Measurements from ENCODE around the gene TCEA2. TPM values are rescaled to one million over a fixed set of nuclear protein-coding genes. Genes with fewer than 3 reads are reported as not detected.

The TCEA2 gene
- total RNA-seq, 1 experiment from 2014 or later = 38.5 TPM

DNA sequence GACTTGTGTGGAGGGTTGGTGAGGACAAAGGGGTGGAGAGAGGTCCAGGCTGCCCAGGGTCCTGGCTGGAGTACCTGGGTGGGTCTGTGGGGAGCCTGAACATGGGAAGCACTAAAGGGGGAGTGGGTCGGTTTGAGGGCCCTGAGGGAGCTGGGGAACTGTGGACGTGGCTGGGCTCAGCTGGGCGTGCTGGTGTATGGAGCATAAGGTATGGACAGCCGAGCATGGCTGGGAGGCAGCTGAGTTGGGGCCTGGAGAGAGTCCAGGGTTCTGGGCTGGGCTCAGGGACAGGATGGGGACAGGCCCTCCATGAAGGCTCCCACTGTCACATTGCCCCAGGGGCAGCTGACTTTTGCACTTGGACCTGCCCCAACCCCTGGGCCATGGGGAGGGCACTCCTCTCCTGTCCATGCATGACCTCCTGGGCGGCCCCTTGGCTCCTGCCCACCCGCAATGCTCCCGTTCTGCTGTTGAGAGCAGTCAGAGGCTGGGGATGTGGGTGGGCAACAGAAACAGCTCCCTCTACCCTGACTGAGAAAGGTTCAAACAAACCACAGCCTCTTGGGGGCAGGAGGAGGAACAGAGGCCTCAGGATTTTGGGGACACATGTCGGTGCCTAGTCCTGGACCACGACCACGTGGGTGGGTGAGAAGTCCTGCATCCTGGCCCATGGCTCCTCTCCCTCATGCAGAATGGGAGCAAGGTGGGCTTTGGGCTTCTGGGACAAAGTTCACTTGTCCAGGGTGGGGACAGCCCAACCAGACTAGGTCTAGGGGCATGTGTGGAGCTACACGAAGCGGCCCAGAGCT is 22.6 kb upstream of the TCEA2 start:
- BruUV-seq (replicated peaks) = no TSS peak

DNA sequence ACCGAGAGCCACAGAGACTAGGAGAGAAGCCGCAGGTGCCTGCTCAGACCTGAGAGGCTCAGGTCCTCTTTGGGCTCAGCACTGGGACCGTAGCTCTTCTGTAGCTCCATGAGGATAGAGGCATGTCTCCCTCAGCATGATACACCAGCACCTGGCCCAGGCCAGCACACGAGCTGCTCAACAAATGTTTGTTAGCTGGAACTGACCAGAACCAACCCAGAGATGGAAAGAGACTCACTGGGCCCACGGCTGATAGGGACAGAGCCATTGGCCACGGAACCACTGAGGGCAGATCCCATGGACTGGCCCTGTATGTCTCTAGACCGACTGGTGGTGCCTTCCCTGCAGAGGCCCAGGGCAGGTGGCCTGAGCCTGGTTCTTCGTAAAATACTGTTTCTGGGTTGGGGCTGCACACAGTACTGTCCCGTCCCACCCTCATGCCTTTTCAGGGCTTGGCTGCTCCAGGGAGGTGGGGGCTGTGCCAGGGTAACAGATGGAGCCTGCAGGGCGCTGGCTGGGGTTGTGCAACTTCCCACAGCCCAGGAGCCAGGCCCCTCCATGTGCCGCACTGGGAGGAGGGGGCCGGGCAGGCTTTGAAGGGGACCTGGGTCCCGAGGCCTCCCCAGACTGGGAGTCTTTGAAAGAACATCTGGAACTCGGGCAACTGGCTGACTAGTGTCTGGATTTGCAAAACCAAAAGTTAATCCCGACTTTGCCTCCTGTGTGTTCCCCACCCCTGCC is 21.8 kb upstream of the TCEA2 start:
- in situ Hi-C loops (cut with HindIII; ENCODE audit: low pct_unique_long_range_greater_than_20kb, low sequenced_read_pairs) (no loop called here), intact Hi-C loops (cut with micrococcal nuclease; ENCODE audit: unreplicated experiment) (no loop called here)
- no peaks in the 10 kb centered on the region for H3K27me3 ChIP-seq (ENCODE audit: control insufficient read depth, insufficient read depth, low read length)
- ATAC-seq = no peak
- H3K36me3 ChIP-seq (ENCODE audit: control insufficient read depth, insufficient read depth, low read length) = no peaks in the 10 kb centered on the region
- POLR2A ChIA-PET = no interaction called here
- TF ChIP-seq, protein P1, sequence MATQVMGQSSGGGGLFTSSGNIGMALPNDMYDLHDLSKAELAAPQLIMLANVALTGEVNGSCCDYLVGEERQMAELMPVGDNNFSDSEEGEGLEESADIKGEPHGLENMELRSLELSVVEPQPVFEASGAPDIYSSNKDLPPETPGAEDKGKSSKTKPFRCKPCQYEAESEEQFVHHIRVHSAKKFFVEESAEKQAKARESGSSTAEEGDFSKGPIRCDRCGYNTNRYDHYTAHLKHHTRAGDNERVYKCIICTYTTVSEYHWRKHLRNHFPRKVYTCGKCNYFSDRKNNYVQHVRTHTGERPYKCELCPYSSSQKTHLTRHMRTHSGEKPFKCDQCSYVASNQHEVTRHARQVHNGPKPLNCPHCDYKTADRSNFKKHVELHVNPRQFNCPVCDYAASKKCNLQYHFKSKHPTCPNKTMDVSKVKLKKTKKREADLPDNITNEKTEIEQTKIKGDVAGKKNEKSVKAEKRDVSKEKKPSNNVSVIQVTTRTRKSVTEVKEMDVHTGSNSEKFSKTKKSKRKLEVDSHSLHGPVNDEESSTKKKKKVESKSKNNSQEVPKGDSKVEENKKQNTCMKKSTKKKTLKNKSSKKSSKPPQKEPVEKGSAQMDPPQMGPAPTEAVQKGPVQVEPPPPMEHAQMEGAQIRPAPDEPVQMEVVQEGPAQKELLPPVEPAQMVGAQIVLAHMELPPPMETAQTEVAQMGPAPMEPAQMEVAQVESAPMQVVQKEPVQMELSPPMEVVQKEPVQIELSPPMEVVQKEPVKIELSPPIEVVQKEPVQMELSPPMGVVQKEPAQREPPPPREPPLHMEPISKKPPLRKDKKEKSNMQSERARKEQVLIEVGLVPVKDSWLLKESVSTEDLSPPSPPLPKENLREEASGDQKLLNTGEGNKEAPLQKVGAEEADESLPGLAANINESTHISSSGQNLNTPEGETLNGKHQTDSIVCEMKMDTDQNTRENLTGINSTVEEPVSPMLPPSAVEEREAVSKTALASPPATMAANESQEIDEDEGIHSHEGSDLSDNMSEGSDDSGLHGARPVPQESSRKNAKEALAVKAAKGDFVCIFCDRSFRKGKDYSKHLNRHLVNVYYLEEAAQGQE (IDR thresholded peaks at IDR 0.05; ENCODE audit: insufficient read depth in 1 of 2, low read depth in 2 of 2, low read length in 1 of 2) = no peak
- TF ChIP-seq SIN3A (IDR thresholded peaks at IDR 0.05; ENCODE audit: borderline replicate concordance, insufficient read depth, low read depth, low read length) = no peak
- no peak for TF ChIP-seq TCF7L2 (IDR thresholded peaks at IDR 0.05; ENCODE audit: low read depth, low read length)
- TF ChIP-seq, protein P2, sequence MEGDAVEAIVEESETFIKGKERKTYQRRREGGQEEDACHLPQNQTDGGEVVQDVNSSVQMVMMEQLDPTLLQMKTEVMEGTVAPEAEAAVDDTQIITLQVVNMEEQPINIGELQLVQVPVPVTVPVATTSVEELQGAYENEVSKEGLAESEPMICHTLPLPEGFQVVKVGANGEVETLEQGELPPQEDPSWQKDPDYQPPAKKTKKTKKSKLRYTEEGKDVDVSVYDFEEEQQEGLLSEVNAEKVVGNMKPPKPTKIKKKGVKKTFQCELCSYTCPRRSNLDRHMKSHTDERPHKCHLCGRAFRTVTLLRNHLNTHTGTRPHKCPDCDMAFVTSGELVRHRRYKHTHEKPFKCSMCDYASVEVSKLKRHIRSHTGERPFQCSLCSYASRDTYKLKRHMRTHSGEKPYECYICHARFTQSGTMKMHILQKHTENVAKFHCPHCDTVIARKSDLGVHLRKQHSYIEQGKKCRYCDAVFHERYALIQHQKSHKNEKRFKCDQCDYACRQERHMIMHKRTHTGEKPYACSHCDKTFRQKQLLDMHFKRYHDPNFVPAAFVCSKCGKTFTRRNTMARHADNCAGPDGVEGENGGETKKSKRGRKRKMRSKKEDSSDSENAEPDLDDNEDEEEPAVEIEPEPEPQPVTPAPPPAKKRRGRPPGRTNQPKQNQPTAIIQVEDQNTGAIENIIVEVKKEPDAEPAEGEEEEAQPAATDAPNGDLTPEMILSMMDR (IDR thresholded peaks at IDR 0.05) = no peak
- no peak for TF ChIP-seq POLR2AphosphoS5 (IDR thresholded peaks at IDR 0.05; ENCODE audit: low read depth, low read length)
- H3K4me1 ChIP-seq (ENCODE audit: control insufficient read depth, insufficient read depth, low read length) = peaks cover 40% of the 10 kb centered on the region
- no peak for DNase-seq (ENCODE audit: low read depth, low spot score)
- CTCF ChIA-PET = no interaction called here
- H3K9me3 ChIP-seq (ENCODE audit: control insufficient read depth, insufficient read depth, low read depth, low read length) = no peaks in the 10 kb centered on the region
- BruUV-seq (replicated peaks) = no TSS peak
- no peak overlapping the region for H3K27ac ChIP-seq (ENCODE audit: low read length)
- no peak overlapping the region for H3K4me3 ChIP-seq (ENCODE audit: low read depth in 2 of 2, low read length in 2 of 2)

More for the DNA sequence above, 22.6 kb upstream of the TCEA2 start:
- no peaks in the 10 kb centered on the region for H3K27me3 ChIP-seq (ENCODE audit: control insufficient read depth, insufficient read depth, low read length)
- intact Hi-C loops (cut with micrococcal nuclease; ENCODE audit: unreplicated experiment) = no loop called here
- in situ Hi-C loops (cut with HindIII; ENCODE audit: low pct_unique_long_range_greater_than_20kb, low sequenced_read_pairs) = no loop called here
- TF ChIP-seq, protein P2 (IDR thresholded peaks at IDR 0.05) = no peak
- TF ChIP-seq TCF7L2 (IDR thresholded peaks at IDR 0.05; ENCODE audit: low read depth, low read length) = no peak
- no peak for TF ChIP-seq SIN3A (IDR thresholded peaks at IDR 0.05; ENCODE audit: borderline replicate concordance, insufficient read depth, low read depth, low read length)
- TF ChIP-seq POLR2AphosphoS5 (IDR thresholded peaks at IDR 0.05; ENCODE audit: low read depth, low read length) = no peak
- TF ChIP-seq, protein P1 (IDR thresholded peaks at IDR 0.05; ENCODE audit: insufficient read depth in 1 of 2, low read depth in 2 of 2, low read length in 1 of 2) = no peak
- no peak for ATAC-seq
- H3K27ac ChIP-seq (ENCODE audit: low read length) = no peak overlapping the region
- ChIA-PET CTCF (interaction anchor here (1.4 to 2.2 kb wide), 2 partner anchors 10 to 17 kb away, joined by 11 to 14 read pairs; partner anchors contain the start of gene SOX18), POLR2A (no interaction called here)
- peaks cover 40% of the 10 kb centered on the region for H3K4me1 ChIP-seq (ENCODE audit: control insufficient read depth, insufficient read depth, low read length)
- H3K9me3 ChIP-seq (ENCODE audit: control insufficient read depth, insufficient read depth, low read depth, low read length) = no peaks in the 10 kb centered on the region
- H3K4me3 ChIP-seq (ENCODE audit: low read depth in 2 of 2, low read length in 2 of 2) = no peak overlapping the region
- H3K36me3 ChIP-seq (ENCODE audit: control insufficient read depth, insufficient read depth, low read length) = no peaks in the 10 kb centered on the region
- no peak for DNase-seq (ENCODE audit: low read depth, low spot score)

Data from Panc1 (cell line).